Activated B cell treated with CpG ODN at 0.5 μM for 24 hours (primary cell): ENCODE data around the gene DGLUCY. TPM values are rescaled to one million over a fixed set of nuclear protein-coding genes. Genes with fewer than 3 reads are reported as not detected.
"Not testable (repeated sequence)": the region's sequence is repeated elsewhere in the genome, so short reads cannot be mapped to it uniquely, and the experiment has no call there.

Experiments used
- ATAC-seq: fragments of 200-7000 bp; cut with Tn5 transposase; one replicate; pipeline ENCODE4 v1.10.0; 2021; ENCODE audit warnings: low read depth, mild to moderate bottlenecking, moderate library complexity
- CTCF ChIA-PET: fragments of 350-600 bp; sonication (Branson Sonifier 250); formaldehyde crosslinking; loops from one replicate; lab custom pipeline; 2021; ENCODE audit warnings: antibody characterized with exemption; lab: Charles Lee
- POLR2A ChIA-PET: fragments of 350-600 bp; sonication (Branson Sonifier 250); formaldehyde crosslinking; loops from one replicate; lab custom pipeline; 2021; ENCODE audit warnings: antibody characterized with exemption; lab: Charles Lee
- DNase-seq: peaks from one replicate; pipeline ENCODE4 v3.0.0; 2022
- H3K27ac Mint-ChIP-seq: one replicate; pipeline ENCODE4 v1.8.0; 2020; ENCODE audit warnings: mixed read lengths
- H3K27me3 Mint-ChIP-seq: one replicate; pipeline ENCODE4 v1.8.0; 2021; ENCODE audit warnings: mixed read lengths
- H3K36me3 Mint-ChIP-seq: one replicate; pipeline ENCODE4 v1.8.0; 2021; ENCODE audit warnings: low read depth, mixed read lengths
- H3K4me1 Mint-ChIP-seq: one replicate; pipeline ENCODE4 v1.8.0; 2021; ENCODE audit warnings: mixed read lengths
- H3K4me3 Mint-ChIP-seq: one replicate; pipeline ENCODE4 v1.8.0; 2020; ENCODE audit warnings: mild to moderate bottlenecking, mixed read lengths
- H3K9me3 Mint-ChIP-seq: one replicate; pipeline ENCODE4 v1.8.0; 2020; ENCODE audit warnings: mixed read lengths
- CTCF ChIP-seq: fragments of 200-600 bp; IDR thresholded peaks from one replicate; pipeline ENCODE4 v1.8.0; 2022; ENCODE audit warnings: antibody characterized with exemption, mild to moderate bottlenecking
- intact Hi-C: fragments of 100-400 bp; cut with micrococcal nuclease; formaldehyde crosslinking; loops from one replicate; pipeline ENCODE4 v1.15.1; 2024
- total RNA-seq: library from RNA; stranded (reverse); gene quantifications from 2 replicates; pipeline ENCODE4 v1.2.3, GENCODE V29; 2022

The DGLUCY gene
- total RNA-seq, 1 donor from 2014 or later: 92.7 TPM

- intact Hi-C loops: loop anchor here (1.0 to 5.0 kb wide), 9 partner anchors 11 to 235 kb away; partner anchors contain the start of gene RPS6KA5
- POLR2A ChIA-PET: interaction anchor here (0.5 to 5.4 kb wide), 14 partner anchors 10 to 267 kb away, joined by 3 to 101 read pairs (median 4); partner anchors contain the start of gene RPS6KA5
- CTCF ChIA-PET: interaction anchor here (1.0 to 3.9 kb wide), 4 partner anchors 44 to 81 kb away, joined by 3 to 21 read pairs (median 4); no protein-coding TSS in a partner anchor
- H3K36me3 Mint-ChIP-seq: no peaks in the 10 kb centered on the region
- DNase-seq (no peak), ATAC-seq (no peak)
- TF ChIP-seq CTCF: no peak
- H3K27ac Mint-ChIP-seq: peak overlapping the region; percentile 91
- H3K4me1 Mint-ChIP-seq: peaks cover 72% of the 10 kb centered on the region
- no peaks in the 10 kb centered on the region for H3K27me3 Mint-ChIP-seq
- peak overlapping the region; percentile 75 for H3K4me3 Mint-ChIP-seq
- H3K9me3 Mint-ChIP-seq: peaks cover 2% of the 10 kb centered on the region
Measured at GRCh38 chr14:91242635-91243034, 128.8 kb downstream of the DGLUCY start.

GRCh38 chr14:91243074-91243471 lies 129.2 kb downstream of the DGLUCY start:
- intact Hi-C loops: loop anchor here (1.0 to 5.0 kb wide), 8 partner anchors 15 to 236 kb away; partner anchors contain the start of gene RPS6KA5
- TF ChIP-seq CTCF: no peak
- Mint-ChIP-seq H3K36me3 (no peaks in the 10 kb centered on the region), H3K27ac (peak overlapping the region; percentile 91), H3K4me1 (peaks cover 72% of the 10 kb centered on the region), H3K27me3 (no peaks in the 10 kb centered on the region), H3K4me3 (peak overlapping the region; percentile 75), H3K9me3 (peaks cover 2% of the 10 kb centered on the region)
- DNase-seq: no peak
- no peak for ATAC-seq
- ChIA-PET CTCF (interaction anchor here (1.1 to 3.9 kb wide), 4 partner anchors 10 to 80 kb away, joined by 3 to 21 read pairs (median 4); no protein-coding TSS in a partner anchor), POLR2A (interaction anchor here (0.6 to 5.4 kb wide), 15 partner anchors 9 to 1422 kb away, joined by 3 to 101 read pairs (median 4); partner anchors contain the start of genes DGLUCY and RPS6KA5)

GRCh38 chr14:91244501-91244901 lies 130.6 kb downstream of the DGLUCY start, which contains the start of gene GPR68:
Gene GPR68, minus strand, starts transcription at chr14:91244704. Its CDS starts 9,654 bp downstream, at chr14:91235050.
- POLR2A ChIA-PET: interaction anchor here (0.6 to 5.4 kb wide), 8 partner anchors 8 to 253 kb away, joined by 3 to 101 read pairs (median 9); no protein-coding TSS in a partner anchor
- TF ChIP-seq CTCF: no peak
- intact Hi-C loops: loop anchor here (5.0 kb wide), 3 partner anchors 37 to 237 kb away; no protein-coding TSS in a partner anchor
- no peak for ATAC-seq
- Mint-ChIP-seq H3K4me3 (peak within 1 kb of the TSS; percentile 75), H3K36me3 (no peaks in the 10 kb centered on the region), H3K4me1 (peaks cover 61% of the 10 kb centered on the region), H3K27me3 (no peaks in the 10 kb centered on the region), H3K9me3 (peaks cover 2% of the 10 kb centered on the region), H3K27ac (peak within 1 kb of the TSS; percentile 91)
- DNase-seq: no peak
- CTCF ChIA-PET: interaction anchor here (0.8 to 3.9 kb wide), 3 partner anchors 8 to 67 kb away, joined by 3 to 21 read pairs (median 4); no protein-coding TSS in a partner anchor

GRCh38 chr14:91245029-91245428 lies 131.2 kb downstream of the DGLUCY start:
- TF ChIP-seq CTCF: no peak
- no peak for ATAC-seq
- no peaks in the 10 kb centered on the region for H3K36me3 Mint-ChIP-seq

GRCh38 chr14:91245616-91246015 lies 131.7 kb downstream of the DGLUCY start:
- H3K4me3 Mint-ChIP-seq, DNase-seq, intact Hi-C loops, ATAC-seq, H3K27ac Mint-ChIP-seq, H3K9me3 Mint-ChIP-seq, CTCF ChIA-PET, H3K36me3 Mint-ChIP-seq, H3K27me3 Mint-ChIP-seq: not testable (repeated sequence)
- H3K4me1 Mint-ChIP-seq: peaks cover 63% of the 10 kb centered on the region
- POLR2A ChIA-PET: interaction anchor here (0.7 to 5.4 kb wide), 3 partner anchors 17 to 185 kb away, joined by 3 to 101 read pairs (median 3); partner anchors contain the start of gene RPS6KA5

More at GRCh38 chr14:91245029-91245428, 131.2 kb downstream of the DGLUCY start:
- Mint-ChIP-seq H3K4me1 (peaks cover 62% of the 10 kb centered on the region), H3K27ac (peak overlapping the region; percentile 41), H3K9me3 (peaks cover 2% of the 10 kb centered on the region), H3K27me3 (no peaks in the 10 kb centered on the region), H3K4me3 (no peak overlapping the region)
- ChIA-PET CTCF (interaction anchor here (0.8 to 3.9 kb wide), 2 partner anchors 42 to 68 kb away, joined by 3 to 21 read pairs; no protein-coding TSS in a partner anchor), POLR2A (interaction anchor here (1.2 to 5.4 kb wide), 5 partner anchors 7 to 73 kb away, joined by 5 to 101 read pairs (median 18); no protein-coding TSS in a partner anchor)
- no peak for DNase-seq
- intact Hi-C loops: no loop called here
